Peyer's patch (tissue), 4 donors: Measurements from ENCODE around the gene ALDH18A1. TPM values are rescaled to one million over a fixed set of nuclear protein-coding genes. Genes with fewer than 3 reads are reported as not detected.

Source experiments
- DNase-seq, 3 donors: peaks; one replicate each; pipeline ENCODE4 v3.0.0-alpha.2; 2017 to 2019
- H3K27ac ChIP-seq, 4 donors: fragments of 200-600 bp; sonication (generic); one replicate each; pipeline ENCODE4 v1.5.1; 2016 to 2019
- H3K27me3 ChIP-seq, 2 donors: fragments of 200-600 bp; sonication (generic); one replicate each; pipeline ENCODE4 v1.5.1; 2019
- H3K36me3 ChIP-seq, 3 donors: fragments of 200-600 bp; sonication (generic); one replicate each; pipeline ENCODE4 v1.5.1; 2016 to 2019
- H3K4me1 ChIP-seq, 4 donors: fragments of 200-600 bp; sonication (generic); one replicate each; pipeline ENCODE4 v1.5.1; 2016 to 2019
- H3K4me3 ChIP-seq, 4 donors: fragments of 200-600 bp; sonication (generic); 1 replicate in 3 of 4; 2 replicates in 1 of 4; pipeline ENCODE4 v1.5.1; 2016 to 2019; ENCODE audit warnings: mild to moderate bottlenecking in 1 of 4
- H3K9me3 ChIP-seq, 4 donors: fragments of 200-600 bp; sonication (generic); one replicate each; pipeline ENCODE4 v1.5.1; 2016 to 2019; ENCODE audit warnings: mild to moderate bottlenecking in 1 of 4
- POLR2A ChIP-seq, 2 donors: fragments of 450-650 bp; IDR thresholded peaks; one replicate each; pipeline ENCODE4 v1.5.1; 2017; ENCODE audit warnings: antibody characterized with exemption in 2 of 2, mild to moderate bottlenecking in 2 of 2, moderate library complexity in 2 of 2
- total RNA-seq, 4 donors: library from RNA; depleted of rRNA; stranded (reverse); fragments of >200 nt; gene quantifications; one replicate each; pipeline ENCODE4 v1.1.0, GENCODE V29; 2016
- TF ChIP-seq, protein P1 (sequence below), 6 experiments: fragments of 450-650 bp in 4 of 6; fragments of 200-600 bp in 2 of 6; sonication (generic) in 1 of 6; IDR thresholded peaks; one replicate each; pipeline ENCODE4 v1.5.1; 2017 to 2019; ENCODE audit warnings: antibody characterized with exemption in 6 of 6, mild to moderate bottlenecking in 3 of 6, moderate library complexity in 1 of 6

ALDH18A1 gene
- total RNA-seq, 4 donors from 2014 or later = 108 to 319 (median 206) TPM

DNA sequence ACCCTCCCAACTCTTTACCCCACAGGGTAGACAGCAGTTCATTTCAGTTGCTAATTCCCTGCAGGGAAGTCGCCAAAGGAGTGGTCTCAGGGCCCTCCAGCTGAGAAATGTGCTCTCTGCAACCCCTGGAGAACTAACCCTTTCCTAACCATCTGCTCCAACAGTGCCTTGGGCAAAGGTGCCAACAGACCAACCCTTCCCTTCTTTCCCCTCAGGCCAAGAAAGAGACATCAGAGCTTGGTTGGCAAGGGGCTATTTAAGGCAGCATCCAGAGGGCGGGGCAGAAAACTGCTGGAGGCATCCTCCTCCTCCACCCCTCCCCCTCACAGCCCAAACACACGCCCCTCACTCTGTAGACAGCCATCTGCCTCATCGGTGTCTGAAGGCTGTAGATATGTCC lies 97.0 kb downstream of the ALDH18A1 start:
- Histone ChIP-seq H3K27me3 (no peaks in the 10 kb centered on the region), H3K27ac (peak overlapping the region in 2 of 4 donors; percentile 86 to 94), H3K4me1 (peaks cover 0 to 18% (median 7%) of the 10 kb centered on the region in 4 donors), H3K9me3 (no peaks in the 10 kb centered on the region), H3K4me3 (peak overlapping the region in 3 of 4 donors; percentile 29 to 72 (median 47)), H3K36me3 (no peaks in the 10 kb centered on the region)
- TF ChIP-seq, protein P1, sequence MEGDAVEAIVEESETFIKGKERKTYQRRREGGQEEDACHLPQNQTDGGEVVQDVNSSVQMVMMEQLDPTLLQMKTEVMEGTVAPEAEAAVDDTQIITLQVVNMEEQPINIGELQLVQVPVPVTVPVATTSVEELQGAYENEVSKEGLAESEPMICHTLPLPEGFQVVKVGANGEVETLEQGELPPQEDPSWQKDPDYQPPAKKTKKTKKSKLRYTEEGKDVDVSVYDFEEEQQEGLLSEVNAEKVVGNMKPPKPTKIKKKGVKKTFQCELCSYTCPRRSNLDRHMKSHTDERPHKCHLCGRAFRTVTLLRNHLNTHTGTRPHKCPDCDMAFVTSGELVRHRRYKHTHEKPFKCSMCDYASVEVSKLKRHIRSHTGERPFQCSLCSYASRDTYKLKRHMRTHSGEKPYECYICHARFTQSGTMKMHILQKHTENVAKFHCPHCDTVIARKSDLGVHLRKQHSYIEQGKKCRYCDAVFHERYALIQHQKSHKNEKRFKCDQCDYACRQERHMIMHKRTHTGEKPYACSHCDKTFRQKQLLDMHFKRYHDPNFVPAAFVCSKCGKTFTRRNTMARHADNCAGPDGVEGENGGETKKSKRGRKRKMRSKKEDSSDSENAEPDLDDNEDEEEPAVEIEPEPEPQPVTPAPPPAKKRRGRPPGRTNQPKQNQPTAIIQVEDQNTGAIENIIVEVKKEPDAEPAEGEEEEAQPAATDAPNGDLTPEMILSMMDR (IDR thresholded peaks at IDR 0.05) = no peak
- TF ChIP-seq POLR2A (IDR thresholded peaks at IDR 0.05) = no peak
- DNase-seq = no peak

DNA sequence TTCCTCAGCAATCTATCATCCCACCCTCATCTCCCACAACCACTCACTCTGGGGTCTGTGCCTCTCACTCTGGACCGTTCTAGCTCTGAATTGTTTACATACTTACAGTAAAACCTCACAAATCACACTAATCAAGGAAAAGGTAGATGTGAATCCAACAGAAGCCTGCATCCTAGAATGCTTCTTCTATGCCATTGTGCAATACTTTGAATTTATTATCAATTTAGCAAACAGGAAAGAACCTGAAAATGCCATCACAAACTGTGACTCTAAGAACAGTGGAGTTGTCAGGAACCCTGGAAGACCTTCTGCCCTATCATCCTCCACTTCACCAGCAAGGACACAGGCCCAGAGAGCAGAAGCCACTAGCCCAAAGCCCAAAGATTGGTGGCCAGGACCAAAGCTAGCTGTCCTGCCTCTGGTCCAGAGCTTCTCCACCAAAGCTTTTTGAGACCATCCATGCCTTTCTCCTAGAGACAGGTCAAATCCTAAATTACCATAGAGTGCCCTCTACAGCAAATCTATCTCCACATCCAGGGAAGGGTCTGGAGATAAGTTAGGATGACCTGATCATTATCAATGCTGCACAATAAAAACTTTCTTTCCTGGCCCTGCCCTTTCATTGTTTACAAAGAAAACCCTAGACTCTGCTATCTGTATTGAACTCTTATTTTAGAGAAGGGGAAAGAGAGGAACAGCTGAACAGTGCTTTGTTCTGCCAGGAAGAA lies 97.8 kb downstream of the ALDH18A1 start:
- H3K4me1 ChIP-seq = peaks cover 0 to 18% (median 7%) of the 10 kb centered on the region in 4 donors
- H3K9me3 ChIP-seq = no peaks in the 10 kb centered on the region
- no peaks in the 10 kb centered on the region for H3K36me3 ChIP-seq
- peak overlapping the region in 1 of 4 donors; percentile 72 for H3K4me3 ChIP-seq
- peak overlapping the region in 2 of 4 donors; percentile 86 to 94 for H3K27ac ChIP-seq
- TF ChIP-seq, protein P1 (IDR thresholded peaks at IDR 0.05) = no peak
- TF ChIP-seq POLR2A (IDR thresholded peaks at IDR 0.05) = no peak
- DNase-seq = no peak
- no peaks in the 10 kb centered on the region for H3K27me3 ChIP-seq

DNA sequence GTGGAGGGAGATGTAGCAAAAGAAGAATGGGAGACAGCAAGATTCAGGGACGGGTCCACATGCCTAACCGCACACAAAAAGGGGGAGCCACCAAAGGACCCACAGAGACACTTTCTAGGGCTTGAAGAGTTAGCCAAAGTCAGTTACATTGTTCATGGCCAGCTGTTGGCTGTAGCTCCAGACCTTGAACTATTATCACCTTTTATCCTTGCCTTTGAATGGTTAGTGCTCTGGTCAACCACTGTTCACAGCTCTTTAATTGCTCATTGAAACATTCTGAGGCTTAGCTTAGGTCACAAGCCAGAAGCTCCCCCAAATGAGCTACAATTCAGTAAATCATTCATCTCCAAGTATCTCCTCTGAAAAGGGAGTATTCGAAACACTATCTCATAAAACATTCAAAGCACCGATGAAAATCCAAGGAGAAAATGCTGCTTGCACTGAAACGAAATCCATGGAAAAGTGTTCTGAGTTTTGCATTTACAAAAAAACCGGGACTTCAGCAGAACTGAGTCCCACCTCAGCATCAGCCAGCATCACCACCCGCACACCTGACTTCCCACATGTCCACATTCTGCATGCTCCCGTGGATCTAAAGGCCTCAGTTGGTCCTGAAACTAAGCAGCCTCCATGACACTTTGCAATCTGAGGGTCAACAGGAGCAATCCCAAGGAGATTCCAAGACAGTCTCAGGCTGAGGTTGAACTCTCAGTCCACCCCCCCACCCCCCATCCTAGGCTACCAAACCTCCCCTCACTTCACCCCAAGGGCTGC lies 99.3 kb downstream of the ALDH18A1 start:
- TF ChIP-seq, protein P1 (IDR thresholded peaks at IDR 0.05) = no peak
- no peak for TF ChIP-seq POLR2A (IDR thresholded peaks at IDR 0.05)
- DNase-seq = no peak
- no peaks in the 10 kb centered on the region for H3K27me3 ChIP-seq
- H3K4me1 ChIP-seq = peaks cover 0 to 13% (median 5%) of the 10 kb centered on the region in 4 donors
- H3K4me3 ChIP-seq = no peak overlapping the region
- peak overlapping the region in 2 of 4 donors; percentile 30 to 86 for H3K27ac ChIP-seq
- no peaks in the 10 kb centered on the region for H3K36me3 ChIP-seq
- H3K9me3 ChIP-seq = no peaks in the 10 kb centered on the region

Other genes starting within 250 kb of the ALDH18A1 start
- 10 to 100 TPM; 34.3 to 57.1 (median 48.7) TPM for gene SORBS1, start 95.3 kb downstream of the ALDH18A1 start, total RNA-seq
- 10 to 100 TPM in 3 of 4 donors, 1 to 10 TPM in 1; 5.0 to 27.1 (median 24.0) TPM for gene TCTN3, start 37.2 kb upstream of the ALDH18A1 start, total RNA-seq
- gene ENTPD1, start 99.5 kb upstream of the ALDH18A1 start, total RNA-seq = 10 to 100 TPM in 3 of 4 donors, 1 to 10 TPM in 1; 5.8 to 73.4 (median 16.8) TPM